TTC549 (cell line): ENCODE measurements around the gene DLX5.

Experiments
- FAIRE-seq: peaks from 2 replicates; lab custom pipeline; 2012; peaks lifted over from hg19 to GRCh38; lab: Jason Lieb, UNC

DLX5 gene

DNA sequence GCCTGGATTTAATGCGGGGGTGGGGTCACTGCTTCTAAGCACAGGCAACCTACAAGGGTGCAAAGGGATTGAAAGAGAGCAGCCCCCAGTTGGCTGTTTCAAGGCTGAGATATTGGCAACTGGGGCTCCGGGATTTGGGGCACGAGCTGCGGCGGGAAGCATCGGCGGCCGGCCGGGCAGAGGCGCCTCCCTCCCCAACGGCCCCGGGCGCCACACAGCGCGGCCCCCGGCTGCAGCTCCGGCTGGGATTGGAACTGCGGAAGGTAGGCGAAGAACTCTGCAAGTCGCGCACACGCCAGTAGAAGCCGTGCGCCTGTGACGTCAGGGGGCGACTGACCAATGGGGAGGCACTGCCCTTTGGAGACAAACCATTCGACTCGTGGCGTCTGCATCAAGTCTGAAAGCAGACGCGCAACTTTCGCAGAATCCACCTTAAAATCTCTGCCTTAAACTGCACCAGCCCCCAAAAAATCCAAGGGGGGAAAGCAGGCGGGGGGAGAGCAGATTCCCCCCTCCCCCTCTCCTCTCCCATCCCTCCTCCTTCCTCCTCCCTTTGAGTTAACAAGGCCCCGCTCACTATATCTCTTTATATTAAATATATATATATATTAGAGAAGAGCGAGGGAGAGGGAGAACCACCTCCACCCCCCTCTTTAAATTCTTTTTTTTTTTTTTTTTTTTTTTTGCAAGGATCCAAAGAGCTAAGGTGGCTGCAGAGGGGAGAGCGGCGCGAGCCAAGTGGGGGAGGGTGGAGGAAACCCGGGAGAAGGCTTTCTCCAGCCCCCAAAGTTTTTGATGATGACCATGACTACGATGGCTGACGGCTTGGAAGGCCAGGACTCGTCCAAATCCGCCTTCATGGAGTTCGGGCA, 19.2 kb downstream of the DLX5 start, which contains the start of gene DLX6:
Gene DLX6 (plus strand): TSS at position 371 of the 872 bp plus-strand sequence. CDS start 425 bp downstream, at position 796.
- FAIRE-seq = no peak

DNA sequence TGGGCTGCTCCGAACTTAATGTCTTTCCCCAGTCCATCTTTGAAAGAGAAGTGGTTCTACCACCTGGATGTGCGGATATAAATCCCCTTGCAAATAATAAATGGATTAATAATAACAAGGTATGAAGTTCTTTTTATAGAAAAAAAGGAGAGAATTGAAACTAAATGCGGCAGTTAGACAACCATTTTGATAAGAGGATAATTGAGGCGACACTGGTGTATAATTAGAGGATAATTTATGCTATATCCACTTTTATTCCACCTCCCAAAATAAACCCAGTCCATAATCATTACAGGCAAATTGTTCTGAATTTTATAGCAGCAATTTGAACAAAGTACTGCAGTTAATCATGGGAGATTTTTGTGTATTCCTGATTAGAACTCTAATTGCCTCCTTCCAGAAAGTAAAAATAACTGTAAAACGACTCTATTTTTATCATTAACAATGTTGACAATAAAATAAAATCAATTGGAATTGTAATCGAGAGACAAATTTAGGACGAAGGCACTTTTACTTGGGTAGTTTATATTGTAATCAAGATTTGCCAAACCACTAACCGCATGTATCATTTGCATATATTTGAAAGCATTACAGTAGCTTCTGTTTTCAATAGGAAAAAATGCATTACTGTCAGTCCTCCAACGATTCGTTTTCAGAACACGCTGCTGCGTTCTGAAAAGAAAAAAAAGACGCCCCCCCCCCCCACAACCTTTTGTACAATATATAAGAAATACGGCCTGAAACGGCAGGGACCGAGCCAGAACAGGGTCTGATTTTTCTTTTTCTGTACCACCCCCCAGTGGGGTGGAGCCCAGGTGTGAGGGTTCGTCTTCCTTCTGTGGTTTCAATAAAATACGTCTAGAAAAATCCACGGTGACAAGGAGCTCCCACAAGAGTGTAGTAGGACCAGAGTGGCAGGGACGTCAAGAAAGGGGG, 20.1 kb downstream of the DLX5 start:
- FAIRE-seq = no peak

DNA sequence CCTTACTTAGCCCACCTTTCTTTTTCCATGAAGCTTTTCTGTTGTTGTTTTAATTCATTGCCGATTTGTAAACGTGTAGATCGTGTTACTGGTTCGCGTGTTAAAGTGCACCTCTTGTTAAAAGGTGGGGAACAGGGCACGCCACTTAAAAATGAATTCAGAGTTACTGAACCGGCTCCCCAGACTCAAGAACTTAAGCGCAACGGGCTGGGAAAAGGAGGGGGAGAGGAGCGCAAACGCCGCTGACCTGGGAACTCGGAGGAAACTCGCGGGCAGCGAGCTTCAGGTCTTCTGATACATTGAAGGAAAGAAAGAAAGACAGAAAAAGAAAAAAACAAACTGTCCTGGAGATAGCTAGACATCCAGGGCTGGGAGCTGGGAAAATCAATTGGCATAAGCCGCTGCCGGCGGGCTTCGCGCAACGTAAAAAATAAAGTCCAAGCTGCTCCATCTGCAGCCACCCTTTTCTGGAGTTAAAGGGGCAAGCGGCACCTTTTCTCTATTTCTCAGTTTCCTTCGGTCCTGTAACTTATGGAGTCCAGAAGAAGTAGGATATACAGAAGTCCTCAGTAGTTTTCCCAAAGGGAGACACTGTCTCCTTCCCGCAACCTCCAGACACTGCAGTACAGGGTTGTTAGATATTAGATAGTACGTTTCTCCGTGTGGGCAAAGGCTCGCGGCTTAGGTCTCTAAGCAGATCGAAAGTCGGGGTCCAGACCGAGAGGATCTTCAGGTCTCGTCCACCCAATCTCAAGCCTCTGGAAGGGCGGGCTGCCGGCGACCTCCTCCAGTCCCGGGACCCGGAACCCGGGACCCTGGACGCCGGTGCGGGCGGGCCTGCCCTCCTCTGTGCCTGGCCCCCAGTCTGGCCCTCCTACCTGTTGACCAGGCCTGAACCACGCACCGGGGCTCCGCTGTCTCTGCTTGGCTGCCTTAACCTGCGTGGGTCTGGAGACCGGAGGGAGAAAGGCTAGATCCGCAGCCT, 21.1 kb downstream of the DLX5 start:
- no peak for FAIRE-seq

DNA sequence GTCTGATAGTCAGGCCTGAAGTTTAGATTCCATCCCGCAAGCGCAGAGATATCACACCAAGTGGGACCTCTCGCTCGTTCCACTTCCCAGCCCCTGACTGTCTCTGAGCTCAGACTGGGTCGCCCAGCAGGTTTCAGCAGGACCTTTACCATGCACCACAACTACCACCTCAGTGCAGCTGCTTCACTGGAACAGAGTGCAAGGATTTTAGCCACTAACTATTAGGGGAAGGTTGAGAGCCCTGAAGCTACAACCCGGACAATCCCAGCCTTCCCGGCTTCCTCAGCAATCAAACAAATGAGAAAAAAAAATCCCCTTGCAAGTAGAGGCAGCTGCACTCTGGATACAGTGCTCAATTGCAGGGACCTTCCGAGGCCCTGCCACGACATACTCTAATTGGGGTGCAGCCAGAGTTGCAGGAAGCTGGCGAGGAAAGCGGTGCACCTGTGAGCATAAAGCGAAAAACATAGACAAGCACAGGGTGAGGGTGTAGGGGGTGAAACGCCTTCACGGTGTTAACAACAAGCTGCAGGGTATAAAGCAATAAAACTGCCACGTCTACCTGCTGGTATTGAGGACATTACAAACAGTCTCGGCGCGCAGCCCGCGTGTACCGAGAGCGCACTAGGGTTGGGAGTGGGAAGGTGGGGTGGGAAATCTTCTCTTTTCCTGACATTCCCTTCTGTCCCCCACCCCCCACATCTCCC, 21.9 kb downstream of the DLX5 start:
- no peak for FAIRE-seq

DNA sequence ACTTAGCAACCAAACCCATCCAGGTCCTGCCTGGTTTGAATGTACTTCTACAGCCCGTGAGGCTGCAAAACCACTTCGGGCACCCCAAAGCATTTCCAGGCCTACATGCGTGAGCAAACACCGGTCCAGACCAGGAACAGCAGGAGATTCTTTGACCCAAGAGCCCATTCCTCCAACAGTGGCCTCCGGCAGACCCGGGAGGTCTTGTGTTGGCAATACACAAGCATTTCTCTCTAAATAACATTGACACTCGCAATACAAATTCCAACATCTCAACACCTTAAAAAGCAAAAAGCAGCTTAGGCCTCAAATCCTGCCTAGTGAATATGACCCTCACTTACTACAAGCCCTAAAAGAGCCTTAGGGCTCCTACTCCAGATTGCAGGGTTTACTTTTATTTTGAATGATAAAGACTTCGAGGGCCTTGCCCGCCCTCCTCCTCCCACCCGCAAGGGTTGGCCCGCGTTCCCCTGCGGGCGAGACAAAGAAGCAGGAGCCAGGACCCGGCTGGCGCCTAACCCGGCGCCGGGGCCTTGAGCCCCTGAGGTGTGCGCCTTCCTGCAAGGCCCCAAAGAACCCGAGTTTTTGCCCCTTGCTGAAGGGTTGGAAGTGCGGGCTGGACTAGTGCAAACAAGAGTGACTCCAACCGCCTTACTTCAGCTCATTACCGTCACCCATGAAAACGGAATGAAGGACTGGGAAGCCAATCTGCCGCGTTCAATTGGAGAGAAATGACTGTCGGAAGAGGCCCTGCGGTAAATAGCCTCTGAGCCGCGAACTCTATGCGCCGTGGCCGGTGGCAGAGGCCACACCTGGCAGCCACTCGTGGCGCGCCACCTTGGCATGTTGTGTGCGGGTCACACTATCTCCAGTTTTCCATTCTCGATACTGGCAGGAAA, 22.7 kb downstream of the DLX5 start:
- no peak for FAIRE-seq

DNA sequence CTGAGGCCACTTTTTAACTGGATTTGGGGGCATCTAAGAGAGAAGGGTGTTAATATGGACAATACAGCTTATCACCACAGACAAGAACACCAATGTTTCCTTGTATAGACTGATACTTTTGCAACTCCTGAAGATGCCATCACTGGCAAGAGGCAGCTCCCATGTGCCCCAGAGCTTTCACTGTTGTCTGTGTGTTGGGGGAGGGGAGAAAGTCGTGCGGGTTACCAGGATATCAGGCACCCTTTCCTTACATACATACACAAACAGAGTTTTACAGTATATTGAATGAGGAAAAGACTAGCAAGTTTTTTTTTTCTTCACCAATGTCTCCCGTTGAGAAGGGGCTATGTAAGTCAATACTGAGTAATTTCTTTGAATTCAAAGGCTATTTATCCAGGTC, 23.4 kb downstream of the DLX5 start:
- no peak for FAIRE-seq

DNA sequence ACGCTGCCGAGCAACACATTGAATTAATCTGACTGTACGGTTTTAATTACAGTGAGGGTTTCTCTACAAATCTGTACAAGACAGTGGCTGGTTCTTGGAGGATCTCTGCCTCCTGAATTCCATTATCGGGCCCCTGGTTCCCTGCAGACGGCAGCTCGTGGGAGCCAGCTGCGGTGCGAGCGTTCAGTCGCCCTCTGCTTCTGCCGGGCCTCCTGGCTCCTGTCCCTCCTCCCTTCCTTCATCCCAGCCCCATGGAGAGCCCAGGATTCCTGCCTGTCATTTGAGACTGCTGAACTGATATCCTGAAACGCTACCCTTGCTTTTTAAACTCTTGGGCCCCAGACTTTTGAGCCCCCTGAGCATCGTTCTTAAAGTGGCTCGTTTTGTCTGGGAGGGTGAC, 25.9 kb downstream of the DLX5 start:
- FAIRE-seq = no peak

DNA sequence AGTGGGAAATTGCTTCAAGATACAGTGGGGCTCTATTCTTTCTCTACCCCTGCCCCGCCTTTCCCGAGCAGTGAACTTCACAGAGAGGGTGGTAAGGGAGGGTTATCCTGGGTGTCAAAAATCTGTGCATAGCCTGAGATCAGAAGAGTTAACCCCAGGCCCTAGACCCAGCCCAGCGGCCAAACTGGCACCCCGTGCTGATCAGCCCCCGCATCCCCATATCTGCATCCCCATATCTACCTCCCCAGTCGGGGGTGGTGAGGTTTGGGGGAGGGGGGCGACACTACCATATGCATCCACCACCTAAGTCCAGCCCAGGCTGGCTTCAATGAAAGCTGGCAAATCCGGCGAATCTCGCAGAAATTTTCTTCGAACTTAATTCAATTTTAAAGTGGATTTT, 26.3 kb downstream of the DLX5 start:
- FAIRE-seq = no peak

DNA sequence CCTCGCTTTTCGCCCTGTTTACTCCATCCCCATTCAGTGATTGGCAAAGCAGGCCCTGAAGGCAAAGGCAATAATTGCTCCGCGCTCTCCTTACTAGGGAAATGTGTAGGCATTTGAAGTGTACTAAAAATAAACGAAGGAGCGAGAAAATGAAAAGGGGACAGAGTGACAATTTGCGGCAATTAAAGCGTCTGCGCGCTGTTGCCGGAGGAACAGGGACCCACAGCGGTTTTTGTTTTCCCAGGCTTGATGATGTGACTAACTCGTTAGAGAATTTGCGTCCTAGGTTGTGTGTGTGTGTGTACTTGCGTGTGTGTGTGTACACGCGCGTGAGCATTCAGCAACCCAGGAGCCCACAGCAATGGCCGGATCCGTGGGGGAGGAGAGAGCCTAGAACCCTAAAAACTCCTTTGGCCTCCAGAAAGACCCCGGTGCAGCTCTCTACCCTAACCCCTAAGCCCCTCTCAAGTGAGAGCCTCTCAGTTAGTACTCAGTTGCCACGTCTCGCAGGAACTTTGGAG, 27.1 kb downstream of the DLX5 start:
- no peak for FAIRE-seq

DNA sequence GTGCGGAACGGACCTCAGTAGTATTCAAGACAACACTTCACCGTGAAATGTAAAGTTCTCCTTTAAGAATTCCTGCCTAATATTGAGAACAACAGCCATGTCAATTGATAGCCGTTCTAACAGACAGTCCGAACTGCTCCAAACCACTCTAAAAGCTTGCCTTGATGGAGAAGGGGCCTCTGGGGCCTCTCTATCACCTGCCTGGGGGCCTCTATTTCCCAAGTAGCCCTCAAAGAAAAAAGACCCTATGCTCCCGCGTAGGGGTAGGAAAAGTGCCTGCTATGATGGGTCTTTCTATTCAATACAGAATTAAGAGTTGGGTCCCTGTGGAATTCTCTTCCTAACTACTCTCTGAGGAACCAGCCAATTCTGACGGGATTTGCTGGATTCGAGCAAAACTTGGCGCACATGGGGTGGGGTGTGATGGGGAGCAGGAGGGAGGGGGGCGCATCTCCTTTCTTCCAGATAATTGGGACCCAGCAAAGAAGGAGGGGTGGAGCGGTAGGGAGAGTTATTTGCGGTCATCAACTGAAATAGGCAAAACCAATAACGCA, 27.6 kb downstream of the DLX5 start:
- FAIRE-seq = no peak

DNA sequence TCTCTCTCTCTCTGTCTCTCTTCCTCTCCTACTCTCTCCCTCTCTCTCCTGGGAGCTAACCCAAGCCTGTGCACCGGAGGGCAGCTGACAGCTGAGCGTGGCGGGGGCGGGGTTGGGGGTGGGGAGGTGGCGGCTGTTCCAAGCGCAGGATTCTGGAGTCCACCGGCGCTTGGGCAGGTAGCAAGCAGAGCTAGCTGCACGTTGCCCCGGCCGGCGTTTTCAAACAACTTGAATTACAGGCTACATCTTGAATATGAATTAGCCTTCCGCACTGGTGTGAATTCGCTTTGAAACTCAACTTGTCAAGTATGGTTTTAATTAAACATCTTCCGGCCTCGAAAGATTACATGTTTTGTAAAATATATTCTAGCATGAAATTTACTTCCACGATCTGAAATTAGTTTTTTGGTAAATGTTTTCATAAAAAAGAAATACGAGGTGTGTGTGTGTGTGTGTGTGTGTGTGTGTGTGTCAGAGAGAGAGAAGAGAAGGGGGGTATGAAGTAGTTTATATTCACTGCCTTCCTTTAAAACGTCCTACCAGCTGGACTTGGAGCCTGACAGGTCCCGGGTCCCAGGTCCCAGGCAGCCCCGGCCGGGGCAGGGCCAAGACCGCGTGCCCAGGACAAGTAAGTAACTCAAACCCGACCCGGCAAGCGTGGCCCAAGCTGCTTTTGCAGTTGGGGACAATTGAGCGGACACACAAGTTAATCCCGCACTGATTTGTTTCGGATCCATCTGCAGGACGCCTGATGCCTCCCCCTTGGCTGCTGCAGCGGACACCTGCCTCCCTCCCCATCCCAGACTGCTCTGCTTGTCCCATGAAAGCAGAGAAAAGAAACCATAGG, 28.3 kb downstream of the DLX5 start:
- FAIRE-seq = no peak

DNA sequence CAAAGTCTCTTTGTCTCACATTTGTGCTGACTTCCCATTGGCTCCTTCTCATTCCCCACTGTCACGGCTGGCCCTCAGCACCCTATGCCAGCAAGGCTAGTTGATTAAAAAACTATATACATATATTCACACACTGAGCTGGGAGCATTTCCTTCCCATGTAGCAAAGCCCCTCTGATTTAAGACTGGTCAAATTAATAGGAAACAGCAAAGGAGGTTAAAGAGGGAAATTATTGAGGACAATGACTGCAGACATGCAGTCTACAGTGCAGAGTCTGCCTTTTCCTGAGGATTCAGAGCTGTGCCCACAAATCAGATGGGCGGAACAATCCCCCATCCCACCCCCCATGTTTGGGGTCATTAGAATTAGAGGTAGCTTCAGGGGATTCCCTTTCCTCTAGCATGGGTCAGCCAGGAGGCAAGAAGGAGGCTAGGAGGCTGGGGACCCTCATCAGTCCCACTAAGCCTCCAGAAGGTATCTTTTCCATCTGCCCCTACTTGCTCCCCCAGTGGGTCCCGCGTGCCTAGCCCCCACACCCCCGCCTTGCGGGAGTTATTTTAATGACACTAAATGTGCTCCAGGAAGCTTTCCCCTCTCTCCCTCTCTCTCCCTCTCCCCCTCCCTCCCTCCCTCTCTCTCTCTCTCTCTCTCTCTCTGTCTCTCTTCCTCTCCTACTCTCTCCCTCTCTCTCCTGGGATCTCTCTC, 29.1 kb downstream of the DLX5 start:
- no peak for FAIRE-seq

DNA sequence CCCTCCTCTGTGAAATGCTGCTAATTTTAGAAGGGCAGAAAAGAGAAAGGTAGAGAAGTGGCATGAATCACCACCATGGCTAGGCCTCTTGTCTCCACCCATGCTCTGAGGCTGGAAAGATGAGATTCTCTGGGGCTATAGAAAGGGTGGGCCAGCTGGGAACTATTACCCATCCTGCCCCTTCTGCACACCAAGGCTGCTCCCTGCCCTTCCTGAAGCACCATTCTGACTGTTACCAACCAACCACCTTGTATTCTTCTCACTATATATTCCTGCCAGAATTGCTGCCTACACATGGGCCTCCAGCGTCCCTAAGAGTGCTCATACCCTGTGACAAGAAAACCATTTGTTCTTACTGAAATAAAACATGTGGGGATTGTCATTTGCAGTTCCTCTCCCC, 30.7 kb downstream of the DLX5 start:
- FAIRE-seq = no peak

DNA sequence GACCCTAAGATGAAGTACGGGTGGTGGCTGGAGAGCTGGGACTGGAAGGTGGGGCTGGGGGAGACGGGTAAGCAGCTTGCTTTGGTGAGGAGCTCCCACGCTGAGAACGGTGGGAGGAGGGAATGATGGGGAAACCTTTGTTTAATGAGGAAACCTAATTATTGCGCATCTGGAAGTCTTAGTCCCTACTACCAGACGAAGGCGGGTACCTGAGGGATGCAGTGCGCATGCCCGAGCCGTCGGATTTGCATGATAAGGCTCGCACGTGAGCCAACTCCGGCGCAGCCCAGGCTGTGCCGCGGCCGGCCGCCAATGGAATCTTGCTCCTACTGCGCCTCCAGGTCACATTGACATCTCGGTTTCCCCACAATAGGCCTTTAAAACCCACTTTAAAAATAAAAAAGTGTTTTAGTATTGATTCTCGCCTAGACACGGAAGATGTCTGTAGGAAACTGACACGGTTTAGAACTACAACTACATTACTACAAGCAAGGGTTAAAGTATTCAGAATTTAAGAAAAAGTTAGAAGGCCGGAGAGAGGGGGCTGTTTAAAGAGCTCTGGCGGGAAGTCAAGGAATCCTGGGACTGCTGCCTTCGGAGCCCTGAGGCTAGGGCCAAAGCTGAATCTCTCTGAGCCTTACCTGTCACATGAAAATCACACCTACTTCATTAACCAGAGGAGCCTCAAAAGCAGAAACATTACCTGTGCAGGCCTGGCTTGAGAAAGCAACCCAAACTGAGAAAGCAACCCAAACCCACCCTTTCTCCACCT, 31.4 kb downstream of the DLX5 start:
- no peak for FAIRE-seq

DNA sequence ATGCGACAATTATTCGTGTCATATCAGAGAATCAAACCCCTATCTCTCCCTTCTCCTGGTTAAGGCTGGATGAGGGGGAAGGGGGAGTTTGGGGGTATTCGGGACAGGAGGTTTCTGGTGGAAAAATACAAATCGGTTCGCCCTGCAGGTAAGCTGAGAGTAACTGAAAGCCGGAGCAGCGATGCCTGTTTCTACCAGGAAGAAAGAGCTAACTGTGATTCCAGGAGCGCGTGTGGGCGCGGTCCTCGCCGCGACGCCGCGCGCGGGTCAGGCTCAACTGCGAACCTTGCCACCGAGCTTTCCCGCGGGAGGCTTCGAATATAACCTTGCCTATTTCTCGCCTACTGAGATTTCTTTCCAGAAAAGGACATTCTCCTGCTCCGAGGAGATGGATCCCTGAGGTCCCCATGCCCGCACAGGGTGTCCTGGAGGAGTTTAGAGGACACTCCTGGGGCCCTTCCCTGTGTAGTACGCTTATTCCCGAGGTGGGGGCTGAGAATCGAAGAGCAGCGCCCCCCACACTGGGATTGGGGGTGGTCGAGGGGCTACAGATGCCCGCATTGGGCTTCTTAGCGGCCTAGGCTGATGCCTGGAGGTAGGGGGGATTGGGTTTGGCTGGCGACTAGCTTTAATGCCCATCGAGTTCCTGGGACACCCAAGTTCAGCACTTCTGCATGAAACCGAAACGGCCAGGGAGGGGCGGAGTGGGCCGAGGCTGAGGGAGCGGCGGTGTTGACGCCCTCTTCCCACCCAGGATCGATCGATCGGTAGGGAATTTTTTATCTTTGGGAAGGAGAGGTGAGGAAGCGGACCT, 32.2 kb downstream of the DLX5 start:
- no peak for FAIRE-seq

DNA sequence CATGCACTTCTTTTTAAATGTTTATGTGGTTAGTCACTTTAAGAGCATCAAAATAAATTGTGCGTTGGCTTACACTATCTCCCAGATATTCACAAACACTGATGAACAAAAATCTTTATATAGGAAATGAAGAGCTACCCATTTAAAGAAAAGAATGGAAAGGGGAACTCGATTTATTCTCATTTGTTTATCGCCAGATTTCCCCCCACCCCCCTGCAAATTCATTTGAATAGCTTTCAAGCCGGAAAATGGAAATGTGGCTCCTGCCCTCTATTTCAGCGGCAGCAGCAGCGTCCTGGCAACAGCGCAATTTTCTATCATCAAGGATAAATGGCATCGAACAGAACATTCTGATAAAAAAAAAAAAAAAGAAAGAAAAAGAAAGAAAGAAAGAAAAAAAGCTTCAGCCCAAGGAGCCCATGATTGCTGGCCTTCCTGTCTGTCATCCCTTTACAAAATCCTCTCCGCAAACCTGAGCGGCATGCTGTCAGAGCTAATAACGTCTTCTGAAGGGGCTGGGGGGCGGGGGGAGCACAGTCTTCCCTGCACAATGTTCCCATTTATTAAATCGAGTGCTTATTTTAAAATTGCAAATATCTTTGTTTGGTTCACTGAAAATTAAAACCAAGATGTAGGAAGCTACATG, 33.0 kb downstream of the DLX5 start:
- FAIRE-seq = no peak
